Endodermal cell (in vitro differentiated cells): ENCODE measurements around the gene KRT76. TPM values are rescaled to one million over a fixed set of nuclear protein-coding genes. Genes with fewer than 3 reads are reported as not detected.

Experiments
- DNase-seq: peaks from one replicate; pipeline ENCODE4 v3.0.0-alpha.2; 2017
- H3K27ac ChIP-seq: 2 replicates; pipeline ENCODE4 v1.5.1; 2013; ENCODE audit warnings: mild to moderate bottlenecking, low read depth, low read length, moderate library complexity
- H3K27me3 ChIP-seq: 2 replicates; pipeline ENCODE4 v1.6.1; 2013; ENCODE audit warnings: mild to moderate bottlenecking, low read length, moderate library complexity; ENCODE audit not compliant: insufficient read depth, control insufficient read depth, poor library complexity, severe bottlenecking
- H3K36me3 ChIP-seq: 2 replicates; pipeline ENCODE4 v1.7.0; 2013; ENCODE audit warnings: mild to moderate bottlenecking, low read length, moderate library complexity; ENCODE audit not compliant: control insufficient read depth, insufficient read depth
- H3K4me1 ChIP-seq: one replicate; pipeline ENCODE4 v1.7.0; 2013; ENCODE audit warnings: low read length; ENCODE audit not compliant: control insufficient read depth, insufficient read depth
- H3K4me3 ChIP-seq: 2 replicates; pipeline ENCODE4 v1.5.1; 2013; ENCODE audit warnings: mild to moderate bottlenecking, low read length, moderate library complexity
- H3K9ac ChIP-seq: 2 replicates; pipeline ENCODE4 v1.6.1; 2013; ENCODE audit warnings: mild to moderate bottlenecking, low read length, moderate library complexity; ENCODE audit not compliant: poor library complexity, severe bottlenecking; ENCODE audit errors: extremely low read depth
- H3K9me3 ChIP-seq: 2 replicates; pipeline ENCODE4 v1.6.1; 2013; ENCODE audit warnings: mild to moderate bottlenecking, low read length, moderate library complexity; ENCODE audit not compliant: control insufficient read depth
- H3K27ac Mint-ChIP-seq: 2 replicates; pipeline ENCODE4 v1.8.0; 2020; ENCODE audit warnings: mixed read lengths
- H3K27me3 Mint-ChIP-seq: 2 replicates; pipeline ENCODE4 v1.8.0; 2021; ENCODE audit warnings: mild to moderate bottlenecking, mixed read lengths; ENCODE audit not compliant: insufficient read depth
- H3K36me3 Mint-ChIP-seq: 2 replicates; pipeline ENCODE4 v1.8.0; 2020; ENCODE audit warnings: low read depth, mixed read lengths
- H3K4me1 Mint-ChIP-seq: 2 replicates; pipeline ENCODE4 v1.8.0; 2020; ENCODE audit warnings: mixed read lengths
- H3K4me3 Mint-ChIP-seq: 2 replicates; pipeline ENCODE4 v1.8.0; 2020; ENCODE audit warnings: mild to moderate bottlenecking, moderate library complexity, mixed read lengths
- H3K9me3 Mint-ChIP-seq: 2 replicates; pipeline ENCODE4 v1.8.0; 2020; ENCODE audit warnings: mild to moderate bottlenecking, mixed read lengths
- CTCF ChIP-seq: fragments of 200-600 bp; sonication (generic); conservative IDR thresholded peaks from 2 replicates; pipeline ENCODE4 v1.5.0; 2021; ENCODE audit warnings: antibody characterized with exemption, mild to moderate bottlenecking
- WGBS, 2 experiments: methylation state at CpG; one replicate each; pipeline versions ENCODE4 v1.1.5 to v1.1.7; 2013; ENCODE audit warnings: missing lambda C conversion rate in 2 of 2, mixed read lengths in 1 of 2; ENCODE audit not compliant: insufficient coverage in 1 of 2, insufficient read length in 1 of 2; 5-methylcytosine and 5-hydroxymethylcytosine counted together
- total RNA-seq, 2 donors: library from RNA; stranded (reverse); fragmentation: NEBNext Ultra II Directional in 1 of 2; extraction: Animal tissue kit (Norgen Biotek cat#: 25700) in 1 of 2; gene quantifications; 2 replicates in 1 of 2; 3 replicates in 1 of 2; pipeline ENCODE4 v1.2.1, GENCODE V29; 2021

The KRT76 gene
- total RNA-seq, 2 donors from 2014 or later, result not detected

- WGBS, 2 experiments, result 87 to 89% methylated on average over 7 of the region's 7 CpGs
- DNase-seq, result no peak
- H3K36me3 Mint-ChIP-seq, result no peaks in the 10 kb centered on the region
- Histone ChIP-seq H3K9ac (no peak overlapping the region), H3K27ac (no peak overlapping the region), H3K9me3 (no peaks in the 10 kb centered on the region), H3K36me3 (no peaks in the 10 kb centered on the region), H3K27me3 (peaks cover 38% of the 10 kb centered on the region), H3K4me1 (no peaks in the 10 kb centered on the region), H3K4me3 (no peak overlapping the region)
- no peaks in the 10 kb centered on the region for H3K9me3 Mint-ChIP-seq
- no peak overlapping the region for H3K4me3 Mint-ChIP-seq
- H3K4me1 Mint-ChIP-seq, result no peaks in the 10 kb centered on the region
- H3K27ac Mint-ChIP-seq, result no peak overlapping the region
- no peak for TF ChIP-seq CTCF
- H3K27me3 Mint-ChIP-seq, result peaks cover 17% of the 10 kb centered on the region
Observed at GRCh38 chr12:52783563-52784316, 6.6 kb upstream of the KRT76 start.

- no peak for TF ChIP-seq CTCF
- WGBS, 2 experiments, result 95 to 96% methylated on average over 4 of the region's 4 CpGs
Observed at GRCh38 chr12:52782502-52782901, 5.4 kb upstream of the KRT76 start.

GRCh38 chr12:52781399-52782082 lies 4.4 kb upstream of the KRT76 start:
- Histone ChIP-seq H3K9ac (no peak overlapping the region), H3K4me3 (no peak overlapping the region), H3K9me3 (no peaks in the 10 kb centered on the region), H3K36me3 (no peaks in the 10 kb centered on the region), H3K27ac (no peak overlapping the region), H3K27me3 (peaks cover 45% of the 10 kb centered on the region), H3K4me1 (no peaks in the 10 kb centered on the region)
- Mint-ChIP-seq H3K36me3 (no peaks in the 10 kb centered on the region), H3K4me3 (no peak overlapping the region), H3K9me3 (no peaks in the 10 kb centered on the region), H3K27me3 (peaks cover 13% of the 10 kb centered on the region), H3K27ac (no peak overlapping the region), H3K4me1 (no peaks in the 10 kb centered on the region)
- DNase-seq, result no peak
- 80 to 94% methylated on average over 3 to 4 of the region's 4 CpGs for WGBS, 2 experiments
- TF ChIP-seq CTCF, result no peak

More at GRCh38 chr12:52782502-52782901, 5.4 kb upstream of the KRT76 start:
- Histone ChIP-seq H3K27ac (no peak overlapping the region), H3K4me3 (no peak overlapping the region), H3K27me3 (peaks cover 45% of the 10 kb centered on the region), H3K4me1 (no peaks in the 10 kb centered on the region), H3K9ac (no peak overlapping the region), H3K9me3 (no peaks in the 10 kb centered on the region), H3K36me3 (no peaks in the 10 kb centered on the region)
- Mint-ChIP-seq H3K36me3 (no peaks in the 10 kb centered on the region), H3K4me3 (no peak overlapping the region), H3K27me3 (peaks cover 15% of the 10 kb centered on the region), H3K9me3 (no peaks in the 10 kb centered on the region), H3K4me1 (no peaks in the 10 kb centered on the region), H3K27ac (no peak overlapping the region)
- DNase-seq, result no peak
